ENCODE results near the gene PSAPL1. TPM values are rescaled to one million over a fixed set of nuclear protein-coding genes. Genes with fewer than 3 reads are reported as not detected.

Gene PSAPL1
- total RNA-seq, 2 experiments from 2014 or later: not detected

- Mint-ChIP-seq H3K36me3 (ENCODE audit: low read depth) (no peaks in the 10 kb centered on the region), H3K9me3 (peaks cover 3% of the 10 kb centered on the region), H3K4me1 (no peaks in the 10 kb centered on the region), H3K27ac (no peak overlapping the region), H3K4me3 (no peak overlapping the region), H3K27me3 (peaks cover 15% of the 10 kb centered on the region)
- CTCF ChIA-PET: no interaction called here
- POLR2A ChIA-PET: no interaction called here
- DNase-seq: peak; percentile 13
These were observed 37.3 kb downstream of the PSAPL1 start for GRCh38 chr4:7397206-7398103.

DNA sequence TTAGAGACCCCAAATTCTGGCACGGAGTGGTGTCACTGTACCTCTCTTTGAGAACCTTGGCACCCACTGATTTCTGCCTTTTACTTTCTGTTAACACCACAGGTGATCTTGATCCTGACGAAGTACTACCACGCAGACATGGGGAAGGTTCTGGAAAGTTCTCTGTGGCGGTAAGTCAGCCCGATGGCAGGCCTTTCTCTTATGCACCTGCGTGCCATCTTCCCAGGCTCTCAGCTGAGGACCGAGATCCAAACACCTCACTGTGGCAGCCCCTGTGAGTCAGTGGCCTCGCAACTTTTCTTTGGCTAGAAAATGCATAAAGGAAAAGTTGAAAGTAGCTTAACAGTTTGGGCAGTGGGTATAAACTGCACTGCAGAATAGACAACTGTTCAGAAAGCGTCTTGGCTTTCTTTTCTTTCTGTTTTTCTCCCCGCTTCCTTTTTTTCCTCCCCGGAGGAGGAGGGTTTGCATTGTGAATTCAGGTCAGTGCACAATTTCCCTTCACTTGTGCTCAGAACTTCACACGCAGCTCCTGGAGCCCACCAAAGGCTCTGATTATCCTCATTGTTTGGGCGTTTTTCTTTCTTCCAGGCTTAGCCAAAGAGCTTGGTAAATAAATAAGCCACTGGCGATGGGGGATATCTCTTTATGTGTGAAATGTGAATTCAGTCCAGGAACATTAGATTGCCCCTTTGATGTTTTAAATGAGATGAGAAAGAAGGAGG, 38.4 kb downstream of the PSAPL1 start:
- H3K4me3 Mint-ChIP-seq: no peak overlapping the region
- no peaks in the 10 kb centered on the region for H3K36me3 Mint-ChIP-seq (ENCODE audit: low read depth)
- peaks cover 13% of the 10 kb centered on the region for H3K27me3 Mint-ChIP-seq
- H3K4me1 Mint-ChIP-seq: no peaks in the 10 kb centered on the region
- peak; percentile 14 for DNase-seq
- POLR2A ChIA-PET: no interaction called here
- CTCF ChIA-PET: no interaction called here
- H3K27ac Mint-ChIP-seq: no peak overlapping the region
- peaks cover 3% of the 10 kb centered on the region for H3K9me3 Mint-ChIP-seq

DNA sequence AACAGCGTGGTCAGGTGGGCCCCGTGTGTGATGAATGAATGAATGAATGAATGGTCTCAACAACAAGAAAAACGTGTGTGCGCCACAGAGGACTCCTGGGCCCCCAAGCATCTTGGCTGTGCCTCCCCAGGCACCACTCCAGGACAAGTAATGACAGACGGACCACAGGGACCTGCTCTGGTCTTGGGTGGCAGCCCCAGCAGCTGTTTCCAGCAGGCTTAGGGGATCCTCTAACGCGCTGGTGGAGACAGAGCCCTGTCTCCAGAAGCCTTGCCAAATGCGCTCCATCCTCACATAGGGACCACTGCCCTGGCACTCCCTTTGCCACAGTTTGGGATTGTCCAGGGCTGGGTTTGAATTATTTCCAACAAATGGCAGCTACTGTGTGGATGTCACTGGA, 39.1 kb downstream of the PSAPL1 start:
- POLR2A ChIA-PET: no interaction called here

GRCh38 chr4:7394681-7395451, 39.9 kb downstream of the PSAPL1 start:
- ChIA-PET CTCF (interaction anchor here (0.6 kb wide), 1 partner anchor 407 kb away, joined by 3 read pairs; no protein-coding TSS in a partner anchor), POLR2A (no interaction called here)
- H3K27me3 Mint-ChIP-seq: peaks cover 7% of the 10 kb centered on the region
- no peaks in the 10 kb centered on the region for H3K4me1 Mint-ChIP-seq
- no peak overlapping the region for H3K4me3 Mint-ChIP-seq
- DNase-seq: peak; percentile 14
- H3K27ac Mint-ChIP-seq: no peak overlapping the region
- no peaks in the 10 kb centered on the region for H3K9me3 Mint-ChIP-seq
- no peaks in the 10 kb centered on the region for H3K36me3 Mint-ChIP-seq (ENCODE audit: low read depth)

More for the DNA sequence above, 39.1 kb downstream of the PSAPL1 start:
- Mint-ChIP-seq H3K27ac (no peak overlapping the region), H3K4me3 (no peak overlapping the region), H3K27me3 (peaks cover 10% of the 10 kb centered on the region), H3K9me3 (peaks cover 2% of the 10 kb centered on the region), H3K36me3 (ENCODE audit: low read depth) (no peaks in the 10 kb centered on the region), H3K4me1 (no peaks in the 10 kb centered on the region)
- peak; percentile 11 for DNase-seq
- CTCF ChIA-PET: no interaction called here

DNA sequence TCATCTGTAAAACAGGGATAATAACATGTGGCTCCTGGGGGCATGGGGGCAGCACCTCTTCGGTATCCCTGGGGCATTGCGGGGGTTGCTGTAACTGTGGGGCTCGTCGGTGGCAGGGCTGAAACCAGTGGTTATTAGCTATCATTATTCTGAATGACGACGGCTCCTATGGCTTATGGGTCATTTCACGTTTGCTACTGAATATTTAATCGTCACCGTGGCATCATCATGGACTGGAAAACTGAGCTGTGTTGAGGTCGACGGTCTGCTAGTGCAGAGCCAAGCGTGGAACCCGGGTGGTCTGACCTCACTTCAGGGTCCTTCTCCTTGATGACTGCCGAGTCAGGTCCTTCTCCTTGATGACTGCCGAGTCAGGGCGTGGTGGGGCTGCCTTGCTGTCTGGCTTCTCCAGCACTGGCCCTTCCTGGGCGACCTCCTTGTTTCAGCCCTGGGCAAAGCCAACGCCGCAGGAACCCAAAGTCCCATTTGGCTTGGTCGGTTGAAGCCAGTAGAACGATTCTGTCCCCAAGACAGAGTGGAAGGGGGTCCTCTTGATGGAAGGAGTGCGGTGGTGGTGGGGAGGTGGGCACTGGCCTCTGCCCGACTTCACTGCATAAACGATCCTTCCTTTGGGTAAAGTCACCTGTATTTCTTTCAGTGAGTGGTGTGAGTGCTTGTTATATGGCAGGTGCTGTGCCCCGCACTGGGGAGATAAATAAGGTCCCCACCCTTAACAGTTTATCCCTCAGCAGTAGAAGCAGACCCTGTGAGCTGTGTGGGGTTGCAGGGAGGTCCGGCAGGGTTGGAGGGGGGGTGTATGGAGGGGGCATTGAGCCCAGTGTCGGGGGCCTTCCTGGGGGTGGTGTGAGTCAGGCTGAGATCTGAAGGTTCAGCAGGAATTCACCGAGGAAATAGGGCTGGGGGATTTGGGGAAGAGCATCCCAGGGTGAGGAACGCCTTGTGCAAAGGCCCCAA, 40.8 kb downstream of the PSAPL1 start:
- Mint-ChIP-seq H3K4me1 (no peaks in the 10 kb centered on the region), H3K4me3 (no peak overlapping the region), H3K27ac (no peak overlapping the region), H3K36me3 (ENCODE audit: low read depth) (no peaks in the 10 kb centered on the region), H3K27me3 (peaks cover 5% of the 10 kb centered on the region), H3K9me3 (no peaks in the 10 kb centered on the region)
- DNase-seq: peak; percentile 6
- ChIA-PET POLR2A (no interaction called here), CTCF (interaction anchor here (0.6 kb wide), 1 partner anchor 408 kb away, joined by 3 read pairs; no protein-coding TSS in a partner anchor)

DNA sequence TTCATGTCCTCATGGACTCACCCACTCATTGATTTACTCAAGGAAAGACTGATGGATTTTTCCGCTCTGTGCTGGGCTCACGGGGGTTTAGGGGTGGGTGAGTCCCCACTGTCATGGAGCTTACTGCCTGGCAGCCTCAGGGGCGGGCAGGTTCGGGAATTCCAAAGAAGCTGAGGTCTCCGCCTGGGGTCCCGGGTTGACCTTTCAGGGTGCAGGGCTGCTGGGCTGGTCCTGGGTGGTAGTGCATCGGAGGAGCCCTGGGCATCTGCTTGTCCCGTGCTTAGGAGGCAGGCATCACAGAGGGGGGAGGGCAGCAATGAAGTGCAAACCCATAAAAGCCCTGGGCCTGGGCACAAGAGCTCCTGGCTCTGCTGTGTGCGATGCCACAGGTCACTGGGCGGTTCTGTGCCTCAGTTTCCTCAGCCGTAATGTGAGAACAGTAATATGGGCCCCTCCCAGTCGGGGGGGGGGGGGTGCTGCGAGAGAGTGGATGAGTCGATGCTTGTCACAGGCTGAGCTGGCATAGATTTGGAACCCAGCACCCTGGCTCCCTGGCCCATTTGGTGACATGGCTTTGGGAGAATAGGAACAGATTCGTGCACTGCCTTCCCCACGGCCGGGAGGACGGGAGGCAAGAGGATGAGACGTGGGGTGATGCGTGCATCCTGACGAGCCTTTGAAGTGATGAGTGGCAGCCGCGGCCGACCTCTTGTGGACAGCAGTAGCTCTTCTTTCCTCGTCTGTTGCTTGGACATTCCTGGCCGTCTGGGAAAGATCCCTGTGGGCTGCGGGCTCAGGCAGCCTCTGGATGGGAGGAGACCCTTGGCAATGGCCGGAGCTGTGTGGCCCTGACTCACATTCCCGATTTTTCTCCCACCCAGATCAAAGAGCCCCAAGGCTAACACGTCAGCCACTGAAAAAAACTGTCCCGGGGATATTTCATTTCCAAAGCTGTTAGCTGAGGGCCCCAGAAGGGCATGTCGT, 42.0 kb downstream of the PSAPL1 start:
- Mint-ChIP-seq H3K4me1 (no peaks in the 10 kb centered on the region), H3K9me3 (peaks cover 3% of the 10 kb centered on the region), H3K4me3 (no peak overlapping the region), H3K36me3 (ENCODE audit: low read depth) (no peaks in the 10 kb centered on the region), H3K27ac (no peak overlapping the region), H3K27me3 (peaks cover 3% of the 10 kb centered on the region)
- POLR2A ChIA-PET: no interaction called here
- CTCF ChIA-PET: no interaction called here
- DNase-seq: peak; percentile 13

DNA sequence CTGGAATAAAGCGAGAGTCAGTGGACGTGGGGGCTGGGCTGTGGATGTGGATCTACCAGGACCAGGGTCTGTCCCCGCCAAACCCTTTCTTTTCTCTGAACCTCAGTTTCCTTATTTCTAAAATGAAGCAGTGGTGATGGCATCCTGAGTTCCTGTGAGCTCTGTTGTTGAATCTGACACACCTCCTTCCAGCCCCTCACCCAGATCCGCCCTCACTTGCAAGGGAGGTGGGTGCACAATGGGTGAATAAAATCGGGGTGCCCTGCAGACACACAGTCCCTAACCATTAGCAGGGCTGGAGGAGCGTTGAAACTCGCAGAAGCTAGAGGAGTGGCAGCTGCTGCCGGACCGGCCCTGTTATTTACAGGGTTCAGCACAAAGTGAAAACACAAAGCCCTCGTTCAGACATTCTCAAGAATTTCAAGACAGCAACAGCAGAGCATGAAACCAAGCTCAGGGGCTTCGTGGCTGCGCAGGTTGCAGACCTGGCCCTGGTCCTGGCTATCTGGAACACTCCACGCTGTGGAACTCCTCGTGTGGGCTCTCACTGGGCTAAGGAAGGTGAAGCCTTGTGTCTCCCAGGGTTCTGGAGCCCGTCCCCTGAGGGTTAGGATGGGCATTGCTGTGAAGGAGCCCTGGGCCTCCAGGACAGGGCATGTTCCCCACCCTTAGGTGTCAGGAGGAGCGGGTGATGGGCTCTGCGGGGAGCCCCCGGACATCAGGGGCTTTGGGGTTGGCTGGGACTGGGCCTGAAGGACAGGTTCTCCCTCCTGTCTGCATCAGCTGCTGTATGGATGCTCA, 42.9 kb downstream of the PSAPL1 start:
- ChIA-PET CTCF (no interaction called here), POLR2A (no interaction called here)
- DNase-seq: peak; percentile 12
- Mint-ChIP-seq H3K27me3 (peaks cover 3% of the 10 kb centered on the region), H3K27ac (no peak overlapping the region), H3K9me3 (peaks cover 7% of the 10 kb centered on the region), H3K4me1 (no peaks in the 10 kb centered on the region), H3K4me3 (no peak overlapping the region), H3K36me3 (ENCODE audit: low read depth) (no peaks in the 10 kb centered on the region)

DNA sequence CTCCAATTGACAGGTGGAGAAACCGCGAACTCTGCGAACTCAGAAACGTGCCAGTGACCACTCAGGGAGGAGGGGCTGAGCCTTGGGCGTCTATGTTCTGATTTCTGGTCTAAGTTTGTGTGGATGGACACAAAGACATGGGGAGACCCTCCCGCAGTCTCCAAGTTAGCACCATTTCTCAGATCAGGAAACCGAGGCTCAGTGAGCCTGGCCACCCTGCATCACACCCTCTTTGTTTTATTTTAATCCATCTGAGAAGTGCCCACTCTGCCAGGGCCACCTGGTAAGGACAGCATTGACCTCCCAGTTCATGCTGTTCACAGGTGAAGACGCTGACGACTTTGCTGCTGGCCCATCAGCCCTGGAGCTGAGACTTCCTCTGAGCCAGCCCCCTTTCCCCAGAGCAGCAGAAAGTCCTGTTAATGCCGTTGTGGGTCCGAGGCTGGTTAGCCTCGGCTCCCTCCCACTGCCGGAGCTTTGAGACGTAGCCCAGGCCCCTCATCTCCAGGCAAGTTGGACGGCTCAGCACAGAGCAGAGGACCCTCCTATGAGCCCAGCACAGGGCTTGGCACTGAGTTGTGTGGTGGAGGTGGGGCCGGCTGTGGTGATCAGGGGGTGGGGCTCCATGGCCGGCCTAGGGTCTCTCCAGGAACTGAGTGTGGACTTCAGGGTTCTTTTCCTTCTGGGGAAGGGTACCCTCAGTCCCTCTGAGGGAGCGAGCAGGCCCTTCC, 43.7 kb downstream of the PSAPL1 start:
- Mint-ChIP-seq H3K27ac (no peak overlapping the region), H3K4me3 (no peak overlapping the region), H3K4me1 (no peaks in the 10 kb centered on the region), H3K27me3 (no peaks in the 10 kb centered on the region), H3K36me3 (ENCODE audit: low read depth) (no peaks in the 10 kb centered on the region), H3K9me3 (peaks cover 12% of the 10 kb centered on the region)
- POLR2A ChIA-PET: no interaction called here
- peak; percentile 4 for DNase-seq
- CTCF ChIA-PET: no interaction called here

DNA sequence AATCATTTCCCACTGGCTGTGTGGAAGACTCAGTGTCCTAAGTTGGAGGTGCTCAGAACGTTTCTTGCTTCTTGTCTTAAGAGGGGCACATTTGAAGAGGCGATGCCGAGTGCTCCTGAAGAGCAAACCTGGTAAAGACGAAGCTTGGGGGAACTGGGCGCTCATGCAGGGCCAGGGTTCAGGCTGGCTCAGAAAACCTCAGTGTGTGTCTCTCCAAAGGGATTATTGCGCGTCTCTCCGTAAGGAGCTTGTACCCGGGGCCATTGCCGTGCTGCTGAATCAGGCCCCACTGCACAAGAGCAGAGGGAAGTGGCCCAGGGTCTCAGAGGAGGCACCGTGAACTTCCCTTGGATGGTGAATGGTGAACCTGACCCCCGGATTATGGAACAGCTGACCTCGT, 44.4 kb downstream of the PSAPL1 start:
- CTCF ChIA-PET: no interaction called here

GRCh38 chr4:7389719-7390118, 45.0 kb downstream of the PSAPL1 start:
- H3K36me3 Mint-ChIP-seq (ENCODE audit: low read depth): no peaks in the 10 kb centered on the region
- CTCF ChIA-PET: no interaction called here

More for the DNA sequence above, 44.4 kb downstream of the PSAPL1 start:
- Mint-ChIP-seq H3K9me3 (peaks cover 15% of the 10 kb centered on the region), H3K4me3 (no peak overlapping the region), H3K36me3 (ENCODE audit: low read depth) (no peaks in the 10 kb centered on the region), H3K4me1 (no peaks in the 10 kb centered on the region), H3K27me3 (no peaks in the 10 kb centered on the region), H3K27ac (no peak overlapping the region)
- POLR2A ChIA-PET: no interaction called here
- peak; percentile 6 for DNase-seq

More at GRCh38 chr4:7389719-7390118, 45.0 kb downstream of the PSAPL1 start:
- peaks cover 15% of the 10 kb centered on the region for H3K9me3 Mint-ChIP-seq
- H3K27me3 Mint-ChIP-seq: no peaks in the 10 kb centered on the region
- no peaks in the 10 kb centered on the region for H3K4me1 Mint-ChIP-seq
- H3K4me3 Mint-ChIP-seq: no peak overlapping the region
- POLR2A ChIA-PET: no interaction called here
- peak; percentile 12 for DNase-seq
- H3K27ac Mint-ChIP-seq: no peak overlapping the region
